HepG2 (cell line): Measurements from ENCODE around the gene ZNF547. TPM values are rescaled to one million over a fixed set of nuclear protein-coding genes. Genes with fewer than 3 reads are reported as not detected.

Experiments
- ATAC-seq: fragments of 200-7000 bp; cut with Tn5 transposase; 3 replicates; pipeline ENCODE4 v1.9.1; 2020; ENCODE audit warnings: mild to moderate bottlenecking, moderate library complexity
- BruUV-seq: library from RNA; stranded (reverse); fragments of 400-500 nt; replicated peaks from 2 replicates; lab custom pipeline; 2021; lab: Mats Ljungman, UMichigan
- CTCF ChIA-PET: fragments of 300-600 bp; formaldehyde crosslinking; extraction: SDS; loops from one replicate; lab custom pipeline; 2021; ENCODE audit warnings: low total read pairs, inconsistent platforms, low intra/inter-chr PET ratio; lab: Yijun Ruan, JAX
- POLR2A ChIA-PET: fragments of 350-600 bp; sonication (Branson Sonifier 250); formaldehyde crosslinking; loops from one replicate; lab custom pipeline; 2020; ENCODE audit warnings: antibody characterized with exemption, inconsistent platforms; lab: Yijun Ruan, JAX
- DNase-seq: peaks from one replicate; pipeline ENCODE4 v3.0.0-alpha.2; 2015; ENCODE audit warnings: low spot score
- FAIRE-seq: peaks from 3 replicates; lab custom pipeline; 2011; peaks lifted over from hg19 to GRCh38; lab: Jason Lieb, UNC
- H2AFZ ChIP-seq: one replicate; pipeline ENCODE4 v1.6.1; 2011; ENCODE audit warnings: low read length, inconsistent platforms
- H3K27ac ChIP-seq: fragments of 300-600 bp; 3 replicates; pipeline ENCODE4 v1.8.0; 2011; ENCODE audit warnings: mixed run types, mild to moderate bottlenecking, mixed read lengths, low read length, inconsistent platforms; ENCODE audit not compliant: insufficient read depth; ENCODE audit errors: extremely low read length
- H3K27me3 ChIP-seq, 2 experiments: fragments of 200-600 bp in 1 of 2; 2 replicates in 1 of 2; 3 replicates in 1 of 2; pipeline versions ENCODE4 v1.6.0 to v1.8.0; 2011; ENCODE audit warnings: low read length in 2 of 2, mild to moderate bottlenecking in 2 of 2, moderate library complexity in 2 of 2, inconsistent platforms in 1 of 2; ENCODE audit not compliant: insufficient read depth in 2 of 2, control insufficient read depth in 1 of 2
- H3K36me3 ChIP-seq, 2 experiments: fragments of 200-600 bp in 1 of 2; replicated peaks in 1 of 2; 2 replicates in 1 of 2; 3 replicates in 1 of 2; pipeline versions ENCODE4 v1.5.1 to v1.8.0; 2011; ENCODE audit warnings: low read length in 2 of 2, inconsistent platforms in 1 of 2; ENCODE audit not compliant: insufficient read depth in 2 of 2, control insufficient read depth in 1 of 2
- H3K4me1 ChIP-seq: 2 replicates; pipeline ENCODE4 v1.5.1; 2012; ENCODE audit warnings: low read length, inconsistent platforms; ENCODE audit not compliant: insufficient read depth
- H3K4me2 ChIP-seq: 2 replicates; pipeline ENCODE4 v1.6.0; 2011; ENCODE audit warnings: low read depth, low read length, inconsistent platforms
- H3K4me3 ChIP-seq, 3 experiments: fragments of 200-600 bp in 1 of 3; sonication (generic), shearing (Covaris generic) in 1 of 3; replicated peaks in 1 of 3; 2 replicates each; pipeline ENCODE4 v1.5.1; 2011 to 2016; ENCODE audit warnings: low read length in 3 of 3, inconsistent platforms in 2 of 3, low read depth in 2 of 3, mild to moderate bottlenecking in 2 of 3, control low read depth in 1 of 3, mixed read lengths in 1 of 3; ENCODE audit not compliant: insufficient read depth in 1 of 3
- H3K79me2 ChIP-seq: one replicate; pipeline ENCODE4 v1.6.1; 2011; ENCODE audit warnings: low read length, inconsistent platforms; ENCODE audit not compliant: insufficient read depth
- H3K9ac ChIP-seq: 2 replicates; pipeline ENCODE4 v1.6.0; 2011; ENCODE audit warnings: mild to moderate bottlenecking, low read depth, low read length, inconsistent platforms; ENCODE audit not compliant: insufficient read depth
- H3K9me3 ChIP-seq: 2 replicates; pipeline ENCODE4 v1.5.1; 2012; ENCODE audit warnings: mild to moderate bottlenecking, low read length
- H4K20me1 ChIP-seq: 2 replicates; pipeline ENCODE4 v1.6.0; 2011; ENCODE audit warnings: inconsistent platforms, mild to moderate bottlenecking, low read length, moderate library complexity; ENCODE audit not compliant: insufficient read depth
- CEBPB ChIP-seq: IDR thresholded peaks from 2 replicates; pipeline ENCODE4 v1.6.1; 2011; ENCODE audit warnings: low read depth, low read length, improper control_type of control experiment, borderline replicate concordance
- MAFK ChIP-seq, 2 experiments: IDR thresholded peaks in 1 of 2; conservative IDR thresholded peaks in 1 of 2; 2 replicates each; pipeline ENCODE4 v1.6.1; 2011; ENCODE audit warnings: improper control_type of control experiment in 2 of 2, low read length in 2 of 2
- ZNF292 ChIP-seq: sonication (generic); formaldehyde crosslinking; IDR thresholded peaks from 2 replicates; pipeline ENCODE4 v1.8.1; 2022; ENCODE audit warnings: mild to moderate bottlenecking, low read depth, missing genetic modification reagents, borderline replicate concordance
- WGBS: methylation state at CpG from one replicate; pipeline ENCODE4 v1.1.6; 2017; ENCODE audit warnings: low lambda C conversion rate; 5-methylcytosine and 5-hydroxymethylcytosine counted together
- in situ Hi-C: cut with HindIII; loops from 2 replicates; pipeline ENCODE4 v1.10.0; 2017; ENCODE audit warnings: low pct_unique_long_range_greater_than_20kb; ENCODE audit not compliant: extremely low pct_ligation_motif_present
- intact Hi-C: fragments of 100-400 bp; cut with micrococcal nuclease; formaldehyde crosslinking; loops from one replicate; pipeline ENCODE4 v1.10.0; 2022; ENCODE audit not compliant: unreplicated experiment
- polyA plus RNA-seq, 8 experiments: library from polyadenylated mRNA; depleted of rRNA in 3 of 8; stranded (reverse) in 7 of 8; unstranded in 1 of 8; fragments of >200 nt; fragmentation: Illumina TruSeq in 4 of 8; extraction: Trizol in 4 of 8; gene quantifications; 2 replicates each; pipeline versions ENCODE4 v1.2.1 to v1.2.3, GENCODE V29; 2011 to 2016; ENCODE audit warnings: low read depth in 4 of 8, missing spikeins in 1 of 8, mixed read lengths in 1 of 8; ENCODE audit not compliant: insufficient read depth in 1 of 8
- total RNA-seq, 5 experiments: library from RNA; depleted of rRNA; stranded (reverse); fragments of >200 nt; fragmentation: Illumina TruSeq; extraction: Trizol; gene quantifications; 2 replicates each; pipeline ENCODE4 v1.2.3, GENCODE V29; 2016; ENCODE audit warnings: low read depth in 1 of 5

The ZNF547 gene
- total and polyA plus RNA-seq, 2 of the 13 experiments (the other 11 are each of a cell fraction or from before 2014, with no cell fraction given) = 2.0 to 2.6 TPM

GRCh38 chr19:57357406-57357805, 5.9 kb upstream of the ZNF547 start:
- in situ Hi-C loops = no loop called here
- peaks cover 18% of the 10 kb centered on the region for H3K4me1 ChIP-seq
- no peak overlapping the region for H3K4me2 ChIP-seq
- no peak overlapping the region for H2AFZ ChIP-seq
- H3K27me3 ChIP-seq = no peaks in the 10 kb centered on the region
- H3K4me3 ChIP-seq = no peak overlapping the region
- intact Hi-C loops = no loop called here
- H4K20me1 ChIP-seq = no peaks in the 10 kb centered on the region
- H3K9ac ChIP-seq = no peak overlapping the region
- 99% methylated on average over 5 of the region's 5 CpGs for WGBS
- no peak for ATAC-seq
- no peak for TF ChIP-seq CEBPB
- FAIRE-seq = no peak
- no peak for DNase-seq
- no TSS peak for BruUV-seq
- POLR2A ChIA-PET = no interaction called here
- peaks cover 9 to 62% of the 10 kb centered on the region in 2 experiments for H3K36me3 ChIP-seq
- no peaks in the 10 kb centered on the region for H3K9me3 ChIP-seq
- CTCF ChIA-PET = no interaction called here
- H3K27ac ChIP-seq = no peak overlapping the region
- H3K79me2 ChIP-seq = peaks cover 13% of the 10 kb centered on the region

GRCh38 chr19:57359300-57359699, 4.1 kb upstream of the ZNF547 start:
- no TSS peak for BruUV-seq

More at GRCh38 chr19:57359300-57359699, 4.1 kb upstream of the ZNF547 start:
- TF ChIP-seq ZNF292 (CRISPR knock-in tag) (no peak), MAFK (conservative IDR thresholded peaks at IDR 0.05 in 1 of 2, IDR thresholded peaks at IDR 0.05 in 1 of 2; ENCODE audit: low read length in 2 of 2) (peak; percentile 18 to 54; a peak in 2 of 4 replicates)
- Histone ChIP-seq H3K4me1 (peaks cover 7% of the 10 kb centered on the region; the same call in 1 of the 2 replicates), H3K4me2 (no peak overlapping the region), H3K9ac (no peak overlapping the region), H3K9me3 (no peaks in the 10 kb centered on the region), H3K36me3 (peaks cover 9 to 47% of the 10 kb centered on the region in 2 experiments), H4K20me1 (no peaks in the 10 kb centered on the region), H3K79me2 (peaks cover 7% of the 10 kb centered on the region), H2AFZ (no peak overlapping the region), H3K27me3 (no peaks in the 10 kb centered on the region), H3K27ac (no peak overlapping the region), H3K4me3 (no peak overlapping the region)
- POLR2A ChIA-PET = no interaction called here
- FAIRE-seq = no peak
- DNase-seq = no peak
- CTCF ChIA-PET = no interaction called here
- intact Hi-C loops = no loop called here
- in situ Hi-C loops = no loop called here
- no peak for ATAC-seq
